HepG2 (cell line): ENCODE measurements around the gene RHAG. TPM values are rescaled to one million over a fixed set of nuclear protein-coding genes. Genes with fewer than 3 reads are reported as not detected.
"Not testable (repeated sequence)": the region's sequence is repeated elsewhere in the genome, so short reads cannot be mapped to it uniquely, and the experiment has no call there.

Experiments
- ATAC-seq: fragments of 200-7000 bp; cut with Tn5 transposase; 3 replicates; pipeline ENCODE4 v1.9.1; 2020; ENCODE audit warnings: mild to moderate bottlenecking, moderate library complexity
- BruUV-seq: library from RNA; stranded (reverse); fragments of 400-500 nt; replicated peaks from 2 replicates; lab custom pipeline; 2021; lab: Mats Ljungman, UMichigan
- CTCF ChIA-PET: fragments of 300-600 bp; formaldehyde crosslinking; extraction: SDS; loops from one replicate; lab custom pipeline; 2021; ENCODE audit warnings: low total read pairs, inconsistent platforms, low intra/inter-chr PET ratio; lab: Yijun Ruan, JAX
- POLR2A ChIA-PET: fragments of 350-600 bp; sonication (Branson Sonifier 250); formaldehyde crosslinking; loops from one replicate; lab custom pipeline; 2020; ENCODE audit warnings: antibody characterized with exemption, inconsistent platforms; lab: Yijun Ruan, JAX
- DNase-seq: peaks from one replicate; pipeline ENCODE4 v3.0.0-alpha.2; 2015; ENCODE audit warnings: low spot score
- FAIRE-seq: peaks from 3 replicates; lab custom pipeline; 2011; peaks lifted over from hg19 to GRCh38; lab: Jason Lieb, UNC
- H2AFZ ChIP-seq: one replicate; pipeline ENCODE4 v1.6.1; 2011; ENCODE audit warnings: low read length, inconsistent platforms
- H3K27ac ChIP-seq: fragments of 300-600 bp; 3 replicates; pipeline ENCODE4 v1.8.0; 2011; ENCODE audit warnings: mixed run types, mild to moderate bottlenecking, mixed read lengths, low read length, inconsistent platforms; ENCODE audit not compliant: insufficient read depth; ENCODE audit errors: extremely low read length
- H3K27me3 ChIP-seq, 2 experiments: fragments of 200-600 bp in 1 of 2; 2 replicates in 1 of 2; 3 replicates in 1 of 2; pipeline versions ENCODE4 v1.6.0 to v1.8.0; 2011; ENCODE audit warnings: low read length in 2 of 2, mild to moderate bottlenecking in 2 of 2, moderate library complexity in 2 of 2, inconsistent platforms in 1 of 2; ENCODE audit not compliant: insufficient read depth in 2 of 2, control insufficient read depth in 1 of 2
- H3K36me3 ChIP-seq, 2 experiments: fragments of 200-600 bp in 1 of 2; replicated peaks in 1 of 2; 2 replicates in 1 of 2; 3 replicates in 1 of 2; pipeline versions ENCODE4 v1.5.1 to v1.8.0; 2011; ENCODE audit warnings: low read length in 2 of 2, inconsistent platforms in 1 of 2; ENCODE audit not compliant: insufficient read depth in 2 of 2, control insufficient read depth in 1 of 2
- H3K4me1 ChIP-seq: 2 replicates; pipeline ENCODE4 v1.5.1; 2012; ENCODE audit warnings: low read length, inconsistent platforms; ENCODE audit not compliant: insufficient read depth
- H3K4me2 ChIP-seq: 2 replicates; pipeline ENCODE4 v1.6.0; 2011; ENCODE audit warnings: low read depth, low read length, inconsistent platforms
- H3K4me3 ChIP-seq, 3 experiments: fragments of 200-600 bp in 1 of 3; sonication (generic), shearing (Covaris generic) in 1 of 3; replicated peaks in 1 of 3; 2 replicates each; pipeline ENCODE4 v1.5.1; 2011 to 2016; ENCODE audit warnings: low read length in 3 of 3, inconsistent platforms in 2 of 3, low read depth in 2 of 3, mild to moderate bottlenecking in 2 of 3, control low read depth in 1 of 3, mixed read lengths in 1 of 3; ENCODE audit not compliant: insufficient read depth in 1 of 3
- H3K79me2 ChIP-seq: one replicate; pipeline ENCODE4 v1.6.1; 2011; ENCODE audit warnings: low read length, inconsistent platforms; ENCODE audit not compliant: insufficient read depth
- H3K9ac ChIP-seq: 2 replicates; pipeline ENCODE4 v1.6.0; 2011; ENCODE audit warnings: mild to moderate bottlenecking, low read depth, low read length, inconsistent platforms; ENCODE audit not compliant: insufficient read depth
- H3K9me3 ChIP-seq: 2 replicates; pipeline ENCODE4 v1.5.1; 2012; ENCODE audit warnings: mild to moderate bottlenecking, low read length
- H4K20me1 ChIP-seq: 2 replicates; pipeline ENCODE4 v1.6.0; 2011; ENCODE audit warnings: inconsistent platforms, mild to moderate bottlenecking, low read length, moderate library complexity; ENCODE audit not compliant: insufficient read depth
- CEBPB ChIP-seq: IDR thresholded peaks from 2 replicates; pipeline ENCODE4 v1.6.1; 2011; ENCODE audit warnings: low read depth, low read length, improper control_type of control experiment, borderline replicate concordance
- CENPBD1 ChIP-seq: sonication (generic); formaldehyde crosslinking; IDR thresholded peaks from 2 replicates; pipeline ENCODE4 v1.8.0; 2022; ENCODE audit warnings: missing genetic modification reagents, low read depth, mild to moderate bottlenecking, borderline replicate concordance
- ELF1 ChIP-seq: sonication (generic); formaldehyde crosslinking; IDR thresholded peaks from 2 replicates; pipeline ENCODE4 v1.4.0; 2020; ENCODE audit warnings: missing genetic modification reagents
- EZH2 ChIP-seq: conservative IDR thresholded peaks from 2 replicates; pipeline ENCODE4 v1.6.1; 2012; ENCODE audit warnings: mild to moderate bottlenecking, low read depth, low read length, moderate library complexity
- FOXK2 ChIP-seq: fragments of 450-650 bp; IDR thresholded peaks from 2 replicates; pipeline ENCODE4 v1.6.1; 2016
- HNRNPL ChIP-seq: fragments of 200-400 bp; formaldehyde crosslinking; IDR thresholded peaks from 2 replicates; pipeline ENCODE4 v1.6.1; 2017; ENCODE audit warnings: mild to moderate bottlenecking, low read depth, low read length
- KLF13 ChIP-seq: sonication (generic); formaldehyde crosslinking; IDR thresholded peaks from 2 replicates; pipeline ENCODE4 v1.4.0; 2020; ENCODE audit warnings: mild to moderate bottlenecking, missing genetic modification reagents
- NR2F1 ChIP-seq, 2 experiments: fragments of 450-650 bp in 1 of 2; formaldehyde crosslinking in 1 of 2; IDR thresholded peaks; 2 replicates each; pipeline versions ENCODE4 v1.5.0 to v1.6.1; 2016 to 2020; ENCODE audit warnings: mild to moderate bottlenecking in 1 of 2, missing compliant biosample characterization in 1 of 2, missing genetic modification reagents in 1 of 2, moderate library complexity in 1 of 2
- PATZ1 ChIP-seq: sonication (generic); formaldehyde crosslinking; IDR thresholded peaks from 2 replicates; pipeline ENCODE4 v1.4.0; 2020; ENCODE audit warnings: missing genetic modification reagents
- PCBP2 ChIP-seq: fragments of 200-400 bp; formaldehyde crosslinking; optimal IDR thresholded peaks from 2 replicates; pipeline ENCODE3; 2018; ENCODE audit warnings: low read length, low read depth; ENCODE audit not compliant: poor library complexity, severe bottlenecking
- RAD51 ChIP-seq: fragments of 450-650 bp; IDR thresholded peaks from 2 replicates; pipeline ENCODE4 v1.6.1; 2016; ENCODE audit warnings: borderline replicate concordance
- RNF2 ChIP-seq: fragments of 450-650 bp; conservative IDR thresholded peaks from 2 replicates; pipeline ENCODE4 v1.6.1; 2016; ENCODE audit warnings: low read depth
- TOE1 ChIP-seq: sonication (generic); formaldehyde crosslinking; IDR thresholded peaks from 2 replicates; pipeline ENCODE4 v1.4.0; 2020; ENCODE audit warnings: mild to moderate bottlenecking, missing genetic modification reagents
- ZNF335 ChIP-seq: sonication (generic); formaldehyde crosslinking; IDR thresholded peaks from 2 replicates; pipeline ENCODE4 v1.4.0; 2020; ENCODE audit warnings: missing genetic modification reagents
- WGBS: methylation state at CpG from one replicate; pipeline ENCODE4 v1.1.6; 2017; ENCODE audit warnings: low lambda C conversion rate; 5-methylcytosine and 5-hydroxymethylcytosine counted together
- in situ Hi-C: cut with HindIII; loops from 2 replicates; pipeline ENCODE4 v1.10.0; 2017; ENCODE audit warnings: low pct_unique_long_range_greater_than_20kb; ENCODE audit not compliant: extremely low pct_ligation_motif_present
- intact Hi-C: fragments of 100-400 bp; cut with micrococcal nuclease; formaldehyde crosslinking; loops from one replicate; pipeline ENCODE4 v1.10.0; 2022; ENCODE audit not compliant: unreplicated experiment
- polyA plus RNA-seq, 8 experiments: library from polyadenylated mRNA; depleted of rRNA in 3 of 8; stranded (reverse) in 7 of 8; unstranded in 1 of 8; fragments of >200 nt; fragmentation: Illumina TruSeq in 4 of 8; extraction: Trizol in 4 of 8; gene quantifications; 2 replicates each; pipeline versions ENCODE4 v1.2.1 to v1.2.3, GENCODE V29; 2011 to 2016; ENCODE audit warnings: low read depth in 4 of 8, missing spikeins in 1 of 8, mixed read lengths in 1 of 8; ENCODE audit not compliant: insufficient read depth in 1 of 8
- total RNA-seq, 5 experiments: library from RNA; depleted of rRNA; stranded (reverse); fragments of >200 nt; fragmentation: Illumina TruSeq; extraction: Trizol; gene quantifications; 2 replicates each; pipeline ENCODE4 v1.2.3, GENCODE V29; 2016; ENCODE audit warnings: low read depth in 1 of 5
- TF ChIP-seq, protein P1 (sequence below): sonication (generic); formaldehyde crosslinking; IDR thresholded peaks from 2 replicates; pipeline ENCODE4 v1.5.0; 2020; ENCODE audit warnings: missing genetic modification reagents

Gene RHAG
- total and polyA plus RNA-seq, 2 of the 13 experiments (the other 11 are each of a cell fraction or from before 2014, with no cell fraction given) = not detected

- intact Hi-C loops (no loop called here), in situ Hi-C loops (no loop called here)
- Histone ChIP-seq H3K27me3 (no peaks in the 10 kb centered on the region), H3K79me2 (no peaks in the 10 kb centered on the region), H4K20me1 (no peaks in the 10 kb centered on the region), H3K9ac (no peak overlapping the region), H3K4me3 (no peak overlapping the region), H3K9me3 (no peaks in the 10 kb centered on the region), H2AFZ (no peak overlapping the region), H3K27ac (no peak overlapping the region), H3K4me1 (no peaks in the 10 kb centered on the region), H3K4me2 (no peak overlapping the region), H3K36me3 (no peaks in the 10 kb centered on the region)
- no peak for ATAC-seq
- BruUV-seq = no TSS peak
- ChIA-PET CTCF (no interaction called here), POLR2A (no interaction called here)
- DNase-seq = no peak
- no peak for FAIRE-seq
- 10% methylated on average over 3 of the region's 3 CpGs for WGBS
- no peak for TF ChIP-seq TOE1 (CRISPR knock-in tag)
- TF ChIP-seq EZH2 = no peak
- no peak for TF ChIP-seq ELF1 (CRISPR knock-in tag)
- no peak for TF ChIP-seq NR2F1 (CRISPR knock-in tag; IDR thresholded peaks at IDR 0.05)
- no peak for TF ChIP-seq PCBP2
- TF ChIP-seq CEBPB = no peak
- no peak for TF ChIP-seq HNRNPL
- no peak for TF ChIP-seq CENPBD1 (CRISPR knock-in tag)
- TF ChIP-seq KLF13 = no peak
- no peak for TF ChIP-seq PATZ1
- TF ChIP-seq, protein P1, sequence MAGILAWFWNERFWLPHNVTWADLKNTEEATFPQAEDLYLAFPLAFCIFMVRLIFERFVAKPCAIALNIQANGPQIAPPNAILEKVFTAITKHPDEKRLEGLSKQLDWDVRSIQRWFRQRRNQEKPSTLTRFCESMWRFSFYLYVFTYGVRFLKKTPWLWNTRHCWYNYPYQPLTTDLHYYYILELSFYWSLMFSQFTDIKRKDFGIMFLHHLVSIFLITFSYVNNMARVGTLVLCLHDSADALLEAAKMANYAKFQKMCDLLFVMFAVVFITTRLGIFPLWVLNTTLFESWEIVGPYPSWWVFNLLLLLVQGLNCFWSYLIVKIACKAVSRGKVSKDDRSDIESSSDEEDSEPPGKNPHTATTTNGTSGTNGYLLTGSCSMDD = no peak
- no peak for TF ChIP-seq ZNF335 (CRISPR knock-in tag)
- no peak for TF ChIP-seq RNF2
- TF ChIP-seq RAD51 = no peak
- TF ChIP-seq FOXK2 = no peak
Observed at GRCh38 chr6:49664817-49665216, 28.2 kb upstream of the RHAG start.

- ATAC-seq, H3K36me3 ChIP-seq, H3K9me3 ChIP-seq, in situ Hi-C loops, H3K4me3 ChIP-seq, intact Hi-C loops, H2AFZ ChIP-seq, DNase-seq, H3K27me3 ChIP-seq, BruUV-seq, FAIRE-seq, H3K9ac ChIP-seq, H3K79me2 ChIP-seq, CTCF ChIA-PET, H3K4me1 ChIP-seq, H4K20me1 ChIP-seq, H3K4me2 ChIP-seq, POLR2A ChIA-PET, H3K27ac ChIP-seq: not testable (repeated sequence)
- WGBS = 23% methylated on average over 1 of the region's 1 CpG
Observed at GRCh38 chr6:49664054-49664453, 27.4 kb upstream of the RHAG start.
